ENCODE results near the gene DMD.

The DMD gene

GRCh38 chrX:31199840-31200114, 2011.6 kb downstream of the DMD start:
- no peak for DNase-seq

- DNase-seq = no peak
Measured at GRCh38 chrX:31199056-31199839, 2012.1 kb downstream of the DMD start.

GRCh38 chrX:31190221-31190975, 2021.0 kb downstream of the DMD start:
- DNase-seq = no peak

GRCh38 chrX:31186693-31187338, 2024.5 kb downstream of the DMD start:
- DNase-seq = no peak

- DNase-seq = no peak
Measured at GRCh38 chrX:31185884-31186283, 2025.5 kb downstream of the DMD start.

- DNase-seq = no peak
Measured at GRCh38 chrX:31181377-31182000, 2029.9 kb downstream of the DMD start.

GRCh38 chrX:31179203-31179602, 2032.1 kb downstream of the DMD start:
- no peak for DNase-seq

- DNase-seq = no peak
Measured at GRCh38 chrX:31178769-31179125, 2032.6 kb downstream of the DMD start.

GRCh38 chrX:31178064-31178768, 2033.1 kb downstream of the DMD start:
- DNase-seq = no peak

GRCh38 chrX:31170792-31171191, 2040.6 kb downstream of the DMD start:
- no peak for DNase-seq

- DNase-seq = no peak
Measured at GRCh38 chrX:31168551-31168950, 2042.8 kb downstream of the DMD start.

- no peak for DNase-seq
Measured at GRCh38 chrX:31166832-31167231, 2044.5 kb downstream of the DMD start.

GRCh38 chrX:31166416-31166815, 2044.9 kb downstream of the DMD start:
- DNase-seq = no peak

- no peak for DNase-seq
Measured at GRCh38 chrX:31165241-31166035, 2045.9 kb downstream of the DMD start.

GRCh38 chrX:31154946-31155345, 2056.4 kb downstream of the DMD start:
- DNase-seq = no peak

- no peak for DNase-seq
Measured at GRCh38 chrX:31153475-31154047, 2057.8 kb downstream of the DMD start.

- DNase-seq = no peak
Measured at GRCh38 chrX:31147175-31147574, 2064.2 kb downstream of the DMD start.

- no peak for DNase-seq
Measured at GRCh38 chrX:31139961-31140360, 2071.4 kb downstream of the DMD start.

GRCh38 chrX:31138124-31138523, 2073.2 kb downstream of the DMD start:
- no peak for DNase-seq

- no peak for DNase-seq
Measured at GRCh38 chrX:31136144-31136611, 2075.2 kb downstream of the DMD start.

- no peak for DNase-seq
Measured at GRCh38 chrX:31132821-31133241, 2078.5 kb downstream of the DMD start.

Data from kidney glomerular epithelial cell (primary cell).